MM.1S (cell line): Measurements from ENCODE around the gene CTNS.

Source experiments
- DNase-seq: peaks from one replicate; pipeline ENCODE4 v3.0.0-alpha.2; 2015
- H2AFZ ChIP-seq: fragments of 300-600 bp; sonication (generic); 2 replicates; pipeline ENCODE4 v1.6.0; 2016; ENCODE audit warnings: antibody characterized with exemption, low read length
- H3F3A ChIP-seq: fragments of 300-600 bp; sonication (generic); 2 replicates; pipeline ENCODE4 v1.6.1; 2016; ENCODE audit warnings: mild to moderate bottlenecking, antibody characterized with exemption, low read length, moderate library complexity, mixed read lengths; ENCODE audit not compliant: insufficient read depth
- H3K27ac ChIP-seq: fragments of 300-600 bp; sonication (generic); 2 replicates; pipeline ENCODE4 v1.5.1; 2016; ENCODE audit warnings: mild to moderate bottlenecking, low read length
- H3K27me3 ChIP-seq: fragments of 300-600 bp; sonication (generic); replicated peaks from 2 replicates; pipeline ENCODE4 v1.6.0; 2016; ENCODE audit warnings: low read length; ENCODE audit not compliant: insufficient read depth
- H3K36me3 ChIP-seq: fragments of 300-600 bp; sonication (generic); replicated peaks from 2 replicates; pipeline ENCODE4 v1.6.1; 2016; ENCODE audit warnings: mild to moderate bottlenecking, low read length, mixed read lengths; ENCODE audit not compliant: insufficient read depth
- H3K4me1 ChIP-seq: fragments of 300-600 bp; sonication (generic); 2 replicates; pipeline ENCODE4 v1.6.1; 2016; ENCODE audit warnings: low read length, mixed read lengths
- H3K4me2 ChIP-seq: fragments of 300-600 bp; sonication (generic); 2 replicates; pipeline ENCODE4 v1.6.0; 2016; ENCODE audit warnings: low read depth, low read length
- H3K4me3 ChIP-seq: fragments of 300-600 bp; sonication (generic); 2 replicates; pipeline ENCODE4 v1.5.1; 2016; ENCODE audit warnings: low read length, mixed read lengths
- H3K79me2 ChIP-seq: fragments of 300-600 bp; sonication (generic); 2 replicates; pipeline ENCODE4 v1.6.1; 2016; ENCODE audit warnings: mixed run types, low read length, mixed read lengths
- H3K9ac ChIP-seq: fragments of 300-600 bp; sonication (generic); 2 replicates; pipeline ENCODE4 v1.6.1; 2016; ENCODE audit warnings: low read length, mixed read lengths
- H3K9me2 ChIP-seq: fragments of 300-600 bp; sonication (generic); replicated peaks from 2 replicates; pipeline ENCODE4 v1.6.1; 2016; ENCODE audit warnings: mild to moderate bottlenecking, low read length, mixed read lengths; ENCODE audit not compliant: insufficient read depth
- H3K9me3 ChIP-seq: fragments of 300-600 bp; sonication (generic); replicated peaks from 2 replicates; pipeline ENCODE4 v1.6.1; 2016; ENCODE audit warnings: mild to moderate bottlenecking, low read length, mixed read lengths; ENCODE audit not compliant: insufficient read depth
- H4K20me1 ChIP-seq: fragments of 300-600 bp; sonication (generic); 2 replicates; pipeline ENCODE4 v1.6.1; 2016; ENCODE audit warnings: mild to moderate bottlenecking, low read length, moderate library complexity, mixed read lengths; ENCODE audit not compliant: insufficient read depth
- CTCF ChIP-seq: fragments of 300-600 bp; sonication (generic); IDR thresholded peaks from 2 replicates; pipeline ENCODE4 v1.5.1; 2016; ENCODE audit warnings: antibody characterized with exemption, low read length, mixed read lengths
- EZH2 ChIP-seq: fragments of 300-600 bp; sonication (generic); optimal IDR thresholded peaks from 2 replicates; pipeline ENCODE3; 2017; ENCODE audit warnings: low read depth, mild to moderate bottlenecking, antibody characterized with exemption, low read length, mixed read lengths
- EZH2phosphoT487 ChIP-seq: fragments of 300-600 bp; sonication (generic); IDR thresholded peaks from 2 replicates; pipeline ENCODE4 v1.6.1; 2018; ENCODE audit warnings: antibody characterized with exemption, low read length

The CTNS gene

GRCh38 chr17:3594051-3594800 is 42.3 kb upstream of the CTNS start:
- TF ChIP-seq EZH2phosphoT487, result no peak
- no peak for TF ChIP-seq CTCF
- no peak for TF ChIP-seq EZH2
- H3K79me2 ChIP-seq, result no peaks in the 10 kb centered on the region
- H3F3A ChIP-seq, result no peaks in the 10 kb centered on the region
- no peak overlapping the region for H2AFZ ChIP-seq
- no peaks in the 10 kb centered on the region for H3K27me3 ChIP-seq
- H3K9me2 ChIP-seq, result no peaks in the 10 kb centered on the region
- no peak overlapping the region for H3K9ac ChIP-seq
- no peaks in the 10 kb centered on the region for H3K4me1 ChIP-seq
- H3K27ac ChIP-seq, result no peak overlapping the region
- H3K4me2 ChIP-seq, result no peak overlapping the region
- H3K4me3 ChIP-seq, result no peak overlapping the region
- H4K20me1 ChIP-seq, result no peaks in the 10 kb centered on the region
- DNase-seq, result no peak
- H3K9me3 ChIP-seq, result no peaks in the 10 kb centered on the region
- no peaks in the 10 kb centered on the region for H3K36me3 ChIP-seq

DNA sequence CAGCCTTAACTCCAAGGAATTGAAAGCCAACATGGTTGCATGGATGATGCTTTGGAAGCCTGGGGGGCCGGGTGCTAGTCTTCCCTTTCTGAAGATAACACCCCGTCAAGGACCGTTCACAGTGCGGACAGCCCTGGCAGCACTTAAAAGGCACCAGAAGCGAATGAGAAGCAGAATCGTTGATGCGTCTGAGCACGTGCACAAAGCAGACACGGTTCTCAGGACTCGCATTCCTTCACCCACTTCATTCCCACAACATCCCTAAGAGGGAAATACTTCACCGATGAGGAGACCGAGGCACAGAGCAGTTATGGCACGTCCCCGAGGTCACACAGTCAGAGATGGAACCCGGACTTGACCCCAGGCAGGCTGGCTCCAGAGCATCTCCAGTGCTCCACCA is 41.6 kb upstream of the CTNS start:
- no peak for TF ChIP-seq EZH2
- no peak for TF ChIP-seq EZH2phosphoT487
- TF ChIP-seq CTCF, result no peak
- no peaks in the 10 kb centered on the region for H3K9me3 ChIP-seq
- H3K27ac ChIP-seq, result no peak overlapping the region
- H3K27me3 ChIP-seq, result no peaks in the 10 kb centered on the region
- H3F3A ChIP-seq, result no peaks in the 10 kb centered on the region
- no peaks in the 10 kb centered on the region for H4K20me1 ChIP-seq
- H3K9ac ChIP-seq, result no peak overlapping the region
- no peaks in the 10 kb centered on the region for H3K79me2 ChIP-seq
- H3K4me2 ChIP-seq, result no peak overlapping the region
- no peaks in the 10 kb centered on the region for H3K36me3 ChIP-seq
- DNase-seq, result no peak
- no peak overlapping the region for H2AFZ ChIP-seq
- H3K4me3 ChIP-seq, result no peak overlapping the region
- H3K9me2 ChIP-seq, result no peaks in the 10 kb centered on the region
- no peaks in the 10 kb centered on the region for H3K4me1 ChIP-seq

DNA sequence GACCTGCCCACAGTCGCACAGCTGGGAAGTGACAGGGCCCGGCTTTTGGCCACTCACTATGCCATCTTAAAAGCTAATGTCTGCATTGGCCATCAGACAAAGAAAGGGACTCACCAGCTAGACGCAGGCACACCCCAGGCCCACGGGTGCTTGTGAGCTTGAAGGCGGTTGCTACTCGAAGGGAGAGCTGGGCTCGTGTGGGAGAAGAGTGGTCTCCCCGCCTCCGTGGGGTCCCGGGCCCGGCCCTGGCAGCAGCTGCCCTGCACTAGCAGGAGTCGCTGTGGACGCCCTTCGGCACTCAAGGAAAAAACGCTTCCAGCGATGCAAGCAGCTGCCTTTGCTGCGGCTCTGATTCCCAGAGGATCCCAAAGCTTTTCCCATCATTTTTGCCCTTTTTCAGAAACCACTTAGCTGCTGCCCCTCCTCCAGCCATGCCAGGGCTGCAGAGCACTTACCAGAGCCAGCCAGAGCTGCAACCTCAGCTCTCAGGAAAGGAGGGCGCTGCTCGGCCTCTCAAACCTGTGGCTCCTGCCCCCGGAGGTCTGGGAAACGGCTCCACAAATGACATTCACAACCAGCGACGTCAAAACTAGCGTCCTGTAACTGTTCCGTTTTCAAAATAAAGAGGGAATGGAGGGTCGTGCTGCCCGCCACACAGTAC is 39.6 kb upstream of the CTNS start:
- no peaks in the 10 kb centered on the region for H3K9me3 ChIP-seq
- H3K9me2 ChIP-seq, result no peaks in the 10 kb centered on the region
- no peaks in the 10 kb centered on the region for H3K27me3 ChIP-seq
- H3K9ac ChIP-seq, result no peak overlapping the region
- no peaks in the 10 kb centered on the region for H3K36me3 ChIP-seq
- no peak overlapping the region for H3K4me2 ChIP-seq
- DNase-seq, result no peak
- no peaks in the 10 kb centered on the region for H3K4me1 ChIP-seq
- H3F3A ChIP-seq, result no peaks in the 10 kb centered on the region
- H4K20me1 ChIP-seq, result no peaks in the 10 kb centered on the region
- TF ChIP-seq EZH2phosphoT487, result no peak
- no peak for TF ChIP-seq EZH2
- no peak for TF ChIP-seq CTCF
- no peak overlapping the region for H2AFZ ChIP-seq
- no peak overlapping the region for H3K4me3 ChIP-seq
- no peaks in the 10 kb centered on the region for H3K79me2 ChIP-seq
- H3K27ac ChIP-seq, result no peak overlapping the region
